Measurements from ENCODE around the gene MROH7. TPM values are rescaled to one million over a fixed set of nuclear protein-coding genes. Genes with fewer than 3 reads are reported as not detected.

Gene MROH7
- total and polyA plus RNA-seq, 4 donors, result 0.21 to 3.4 (median 1.9) TPM

- Histone ChIP-seq H3K27ac (ENCODE audit: low read depth in 1 of 2, low read length in 1 of 2) (no peak overlapping the region), H3K9ac (ENCODE audit: insufficient read depth in 1 of 2, low read length in 2 of 2) (no peak overlapping the region), H3K27me3 (ENCODE audit: control insufficient read depth in 3 of 3, insufficient read depth in 3 of 3, low read length in 2 of 3) (no peaks in the 10 kb centered on the region), H3K4me1 (ENCODE audit: control insufficient read depth in 5 of 5, insufficient read depth in 5 of 5, low read length in 5 of 5) (no peaks in the 10 kb centered on the region), H3K36me3 (ENCODE audit: control insufficient read depth in 4 of 4, insufficient read depth in 4 of 4, low read length in 4 of 4) (peaks cover 0 to 3% (median 0%) of the 10 kb centered on the region in 4 donors), H3K9me3 (ENCODE audit: control insufficient read depth in 4 of 4, insufficient read depth in 3 of 4, low read length in 3 of 4) (peaks cover 0 to 2% (median under 1%) of the 10 kb centered on the region in 4 donors), H3K4me3 (no peak overlapping the region)
- DNase-seq (no peak), ATAC-seq (ENCODE audit: insufficient read depth, low FRiP score) (no peak)
- no peak for TF ChIP-seq CTCF (IDR thresholded peaks at IDR 0.05; ENCODE audit: control extremely low read depth, extremely low read depth)
- whole genome bisulfite sequencing, 2 donors, result 81 to 94% methylated on average over 4 of the region's 4 CpGs
Observed at GRCh38 chr1:54653036-54653435, 11.4 kb downstream of the MROH7 start.

DNA sequence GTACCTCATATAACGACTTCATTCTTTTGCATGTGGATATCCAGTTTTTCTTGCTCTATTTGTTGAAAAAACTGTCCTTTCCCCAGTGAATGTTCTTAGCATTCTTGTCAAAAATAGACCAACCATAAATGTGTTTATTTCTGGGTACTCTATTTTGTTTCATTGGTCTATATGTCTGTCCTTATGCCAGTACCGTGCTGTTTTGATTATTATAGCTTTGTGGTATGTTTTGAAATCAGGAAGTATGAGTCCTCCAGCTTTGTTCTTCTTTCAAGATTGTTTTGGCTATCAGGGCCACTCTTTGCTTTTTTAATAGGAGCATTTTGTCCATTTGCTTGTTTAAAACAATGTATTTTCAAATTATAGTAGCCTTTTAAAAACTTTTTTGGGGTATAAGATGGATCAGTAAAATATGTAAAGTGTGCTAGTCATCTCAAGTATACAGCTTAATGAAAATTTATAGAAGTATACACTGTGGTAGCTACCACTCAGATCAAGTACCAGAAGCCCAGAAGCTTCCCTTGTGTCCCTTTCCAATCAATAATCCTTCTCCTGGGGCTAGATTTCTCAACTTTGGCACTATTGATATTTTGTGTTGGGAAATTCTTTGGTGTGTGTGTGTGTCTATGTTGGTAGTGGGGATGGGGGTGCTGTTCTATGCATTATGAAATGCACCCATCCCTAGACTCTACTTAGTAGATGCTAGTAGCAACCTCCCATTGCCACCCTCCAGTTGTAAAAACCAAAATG lies 16.8 kb downstream of the MROH7 start:
- H3K4me3 ChIP-seq, result no peak overlapping the region
- no peak for TF ChIP-seq CTCF (IDR thresholded peaks at IDR 0.05; ENCODE audit: control extremely low read depth, extremely low read depth)
- no peak overlapping the region for H3K9ac ChIP-seq (ENCODE audit: insufficient read depth in 1 of 2, low read length in 2 of 2)
- DNase-seq (no peak), ATAC-seq (ENCODE audit: insufficient read depth, low FRiP score) (no peak)
- H3K27me3 ChIP-seq (ENCODE audit: control insufficient read depth in 3 of 3, insufficient read depth in 3 of 3, low read length in 2 of 3), result no peaks in the 10 kb centered on the region
- peaks cover 0 to 3% (median 0%) of the 10 kb centered on the region in 4 donors for H3K36me3 ChIP-seq (ENCODE audit: control insufficient read depth in 4 of 4, insufficient read depth in 4 of 4, low read length in 4 of 4)
- H3K4me1 ChIP-seq (ENCODE audit: control insufficient read depth in 5 of 5, insufficient read depth in 5 of 5, low read length in 5 of 5), result no peaks in the 10 kb centered on the region
- 87 to 88% methylated on average over 2 of the region's 2 CpGs for WGBS, 2 donors
- H3K9me3 ChIP-seq (ENCODE audit: control insufficient read depth in 4 of 4, insufficient read depth in 3 of 4, low read length in 3 of 4), result peaks cover 0 to 6% (median 1%) of the 10 kb centered on the region in 4 donors
- H3K27ac ChIP-seq (ENCODE audit: low read depth in 1 of 2, low read length in 1 of 2), result no peak overlapping the region

GRCh38 chr1:54663725-54664124 lies 22.1 kb downstream of the MROH7 start:
- no peak for TF ChIP-seq CTCF (IDR thresholded peaks at IDR 0.05; ENCODE audit: control extremely low read depth, extremely low read depth)
- H3K4me3 ChIP-seq, result no peak overlapping the region
- H3K4me1 ChIP-seq (ENCODE audit: control insufficient read depth in 5 of 5, insufficient read depth in 5 of 5, low read length in 5 of 5), result no peaks in the 10 kb centered on the region
- H3K36me3 ChIP-seq (ENCODE audit: control insufficient read depth in 4 of 4, insufficient read depth in 4 of 4, low read length in 4 of 4), result no peaks in the 10 kb centered on the region
- WGBS, 2 donors, result 87 to 95% methylated on average over 4 of the region's 4 CpGs
- no peak overlapping the region for H3K27ac ChIP-seq (ENCODE audit: low read depth in 1 of 2, low read length in 1 of 2)
- no peaks in the 10 kb centered on the region for H3K27me3 ChIP-seq (ENCODE audit: control insufficient read depth in 3 of 3, insufficient read depth in 3 of 3, low read length in 2 of 3)
- H3K9me3 ChIP-seq (ENCODE audit: control insufficient read depth in 4 of 4, insufficient read depth in 3 of 4, low read length in 3 of 4), result peaks cover 0 to under 1% (median under 1%) of the 10 kb centered on the region in 4 donors
- no peak for ATAC-seq (ENCODE audit: insufficient read depth, low FRiP score)
- DNase-seq, result no peak
- no peak overlapping the region for H3K9ac ChIP-seq (ENCODE audit: insufficient read depth in 1 of 2, low read length in 2 of 2)
